HG02840 (cell line): ENCODE measurements around the gene TMEM250.

Experiments
- ATAC-seq: cut with Tn5 transposase; IDR thresholded peaks from one replicate; pipeline ENCODE4 v1.9.1; 2021; ENCODE audit warnings: mild to moderate bottlenecking, moderate library complexity, moderate number of reproducible peaks; ENCODE audit not compliant: unreplicated experiment, low FRiP score

The TMEM250 gene

DNA sequence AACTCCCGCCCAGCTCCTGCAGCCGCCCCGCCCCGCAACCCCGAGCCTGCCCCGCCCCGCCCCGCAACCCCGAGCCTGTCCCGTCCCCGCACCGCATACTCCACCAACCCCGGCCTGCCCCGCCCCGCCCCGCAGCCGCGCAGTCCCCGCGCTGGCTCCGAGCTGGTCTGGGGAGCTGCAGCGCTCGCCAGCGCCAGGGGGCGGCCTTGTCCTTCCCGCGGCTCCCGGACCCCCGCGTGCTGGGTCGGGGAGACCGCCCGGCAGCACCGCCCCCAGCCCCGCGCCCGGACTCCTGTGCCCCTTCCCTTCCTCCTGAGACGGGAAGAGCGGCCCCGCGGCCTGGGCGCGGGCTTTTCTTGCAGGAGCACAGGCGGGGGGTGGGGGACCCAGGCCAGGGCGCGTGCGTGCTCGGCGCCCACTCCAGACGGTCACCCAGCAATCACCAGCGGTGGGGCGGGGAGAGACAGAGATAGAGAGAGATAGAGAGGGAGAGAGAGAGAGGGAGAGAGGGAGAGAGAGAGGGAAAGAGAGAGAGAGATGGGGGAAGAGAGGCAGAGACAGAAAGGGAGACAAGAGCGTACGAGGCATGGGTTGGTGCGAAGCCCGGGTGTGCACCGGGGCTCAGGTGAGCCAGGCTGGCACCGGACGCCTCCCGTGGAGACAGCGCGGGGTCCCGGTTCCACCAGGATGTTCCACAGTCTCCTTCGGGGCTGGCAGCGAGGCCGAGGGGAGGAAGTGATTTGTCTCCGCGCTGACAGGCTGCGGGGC lies 14.7 kb upstream of the TMEM250 start:
- no peak for ATAC-seq

DNA sequence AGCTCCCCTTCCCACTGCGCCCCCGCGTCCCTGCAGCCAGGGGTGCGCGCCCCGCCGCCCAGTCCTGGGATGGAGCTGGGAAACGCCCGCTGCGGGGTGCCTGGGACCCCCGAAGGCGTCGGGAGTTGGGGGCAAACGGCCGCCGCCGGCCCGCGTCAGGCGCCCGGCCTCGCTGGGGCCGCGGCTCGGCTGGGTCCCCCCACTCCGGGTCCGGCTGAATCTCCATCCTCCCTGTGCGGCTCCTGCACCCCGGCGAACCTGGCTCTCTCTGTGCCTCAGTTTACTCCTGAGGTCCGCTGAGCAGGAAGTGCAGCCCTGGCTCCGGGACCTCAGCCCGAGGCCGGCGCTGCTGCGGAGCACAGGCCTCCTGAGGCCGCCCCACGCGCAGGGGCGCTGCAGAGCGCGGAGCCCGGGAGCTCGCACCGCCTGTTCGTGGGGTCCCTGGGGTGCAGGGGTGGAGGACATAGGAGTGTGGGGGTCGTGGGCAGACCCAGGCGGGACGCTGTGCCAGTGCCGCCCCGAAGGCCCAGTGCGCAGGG lies 13.9 kb upstream of the TMEM250 start:
- no peak for ATAC-seq

DNA sequence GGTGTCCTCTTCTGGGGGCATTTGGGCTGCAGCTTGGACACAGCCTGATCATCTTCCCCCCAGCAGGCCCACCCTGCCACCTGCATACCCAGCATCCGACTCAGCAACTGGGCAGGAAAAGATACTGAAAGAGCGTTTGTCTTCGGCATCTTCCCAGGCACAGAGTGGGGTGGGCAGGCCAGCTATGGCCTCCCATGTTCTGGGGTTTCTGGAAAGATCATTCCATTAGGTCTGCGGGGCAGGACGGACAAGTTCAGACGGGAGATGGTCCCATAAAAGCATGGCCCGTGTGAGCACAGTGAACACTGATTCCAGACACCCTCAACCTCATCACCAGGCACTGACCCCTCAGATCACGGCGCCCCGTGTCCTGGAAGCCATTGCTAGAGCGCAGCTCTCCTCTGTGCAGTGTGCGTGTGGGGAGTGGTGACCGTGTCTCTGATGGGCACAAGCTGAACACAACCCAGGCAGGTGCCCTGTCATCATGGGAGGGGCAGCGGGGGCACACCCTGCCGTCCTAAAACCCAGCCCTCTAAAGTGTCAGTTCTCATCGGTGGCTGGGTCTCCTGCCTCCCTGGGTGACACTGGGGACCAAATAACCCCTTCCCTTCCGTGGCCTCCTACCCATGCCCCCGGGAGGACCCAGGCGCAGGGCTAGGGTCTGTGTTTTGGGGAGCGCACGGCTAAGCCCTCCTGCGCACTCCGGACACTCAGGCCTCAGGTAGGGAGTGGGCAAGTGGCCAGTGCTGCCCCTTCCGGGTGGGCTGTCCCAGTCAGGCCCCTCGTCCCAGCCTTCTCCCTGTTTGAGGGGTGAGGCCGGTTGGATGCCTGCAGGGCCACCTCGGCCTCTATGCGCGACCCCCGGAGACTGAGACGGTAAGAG lies 13.2 kb upstream of the TMEM250 start:
- no peak for ATAC-seq

DNA sequence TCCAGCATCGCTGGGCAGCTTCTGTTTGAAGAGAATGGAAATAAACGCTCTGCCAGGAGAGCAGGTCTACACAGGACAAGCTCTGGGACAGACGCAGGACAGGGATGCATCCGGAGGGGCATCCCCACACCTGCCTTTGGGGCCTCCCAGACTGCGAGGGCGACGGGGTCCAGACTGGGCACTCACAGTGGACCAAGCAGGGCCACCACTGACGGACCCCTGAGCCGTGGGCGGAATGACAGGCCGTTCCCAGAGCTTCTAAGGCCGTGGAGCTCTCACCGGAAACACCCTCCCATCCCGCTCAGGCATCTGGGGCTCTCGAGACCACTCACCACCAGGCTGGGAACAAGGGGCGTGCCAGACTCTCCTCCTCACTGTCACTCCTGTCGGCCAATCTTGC lies 10.5 kb upstream of the TMEM250 start:
- ATAC-seq = no peak

DNA sequence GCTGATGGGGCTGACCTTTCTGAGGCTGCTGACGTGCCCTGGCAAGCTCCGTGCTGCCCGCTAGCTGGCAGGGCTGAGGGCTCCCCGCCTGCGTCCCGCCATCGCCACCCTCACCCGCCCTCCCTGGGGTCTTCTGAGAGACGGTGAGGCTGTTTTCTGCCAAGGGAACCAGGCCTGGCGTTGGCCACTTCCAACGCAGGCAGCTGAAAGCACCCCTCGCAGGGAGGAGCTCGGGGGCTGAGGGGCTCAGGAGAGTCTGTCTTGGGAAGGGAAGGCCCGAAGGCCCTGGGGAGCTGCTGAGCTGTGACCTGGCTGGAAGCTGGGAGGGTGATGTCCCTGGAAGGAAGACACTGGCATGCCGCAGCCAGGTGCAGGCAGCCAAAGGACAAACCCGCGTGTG lies 9.8 kb upstream of the TMEM250 start:
- ATAC-seq = no peak

DNA sequence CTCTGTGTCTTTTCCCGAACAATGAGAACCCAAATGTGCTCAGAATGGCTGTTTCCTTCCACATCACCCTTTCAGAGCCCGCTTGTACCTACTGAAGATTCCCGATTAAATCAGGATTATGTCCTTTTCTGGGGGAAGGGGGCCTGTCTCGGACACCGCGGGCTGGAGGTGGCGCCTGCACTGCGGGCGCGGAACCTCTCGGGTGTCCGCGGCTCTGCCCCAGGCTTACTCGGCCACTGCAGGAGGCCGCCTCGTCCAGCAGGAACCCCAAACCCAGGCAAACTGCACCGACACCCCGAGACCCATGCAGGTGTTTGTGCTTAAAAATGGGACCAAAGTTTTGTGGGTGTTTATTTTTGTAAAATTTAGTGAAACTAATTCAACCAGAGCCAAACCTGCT lies 8.6 kb upstream of the TMEM250 start:
- ATAC-seq = no peak

DNA sequence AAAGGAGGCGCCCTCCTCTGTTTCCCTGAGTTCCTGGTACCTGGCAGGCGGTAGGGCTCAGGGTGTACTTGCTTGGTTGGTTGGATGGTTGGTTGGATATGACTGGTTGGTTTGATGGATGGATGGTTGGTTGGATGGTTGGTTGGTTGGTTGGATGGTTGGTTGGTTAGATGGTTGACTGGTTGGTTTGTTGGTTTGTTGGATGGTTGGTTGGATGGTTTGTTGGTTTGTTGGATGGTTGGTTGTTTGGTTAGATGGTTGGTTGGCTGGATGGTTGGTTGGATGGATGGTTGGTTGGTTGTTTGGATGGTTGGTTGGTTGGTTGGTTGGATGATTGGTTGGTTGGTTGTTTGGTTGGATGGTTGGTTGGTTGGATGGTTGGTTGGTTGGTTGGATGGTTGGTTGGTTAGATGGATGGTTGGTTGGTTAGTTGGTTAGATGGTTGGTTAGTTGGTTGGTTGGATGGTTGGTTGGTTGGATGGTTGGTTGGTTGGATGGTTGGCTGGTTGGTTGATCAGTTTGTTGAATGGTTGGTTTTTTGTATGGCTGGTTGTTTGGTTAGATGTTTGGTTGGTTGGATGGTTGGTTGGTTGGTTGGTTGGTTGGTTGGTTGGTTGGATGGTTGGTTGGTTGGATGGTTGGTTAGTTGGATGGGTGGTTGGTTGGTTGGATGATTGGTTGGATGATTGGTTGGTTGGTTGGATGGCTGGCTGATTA lies 6.5 kb upstream of the TMEM250 start:
- ATAC-seq = no peak

DNA sequence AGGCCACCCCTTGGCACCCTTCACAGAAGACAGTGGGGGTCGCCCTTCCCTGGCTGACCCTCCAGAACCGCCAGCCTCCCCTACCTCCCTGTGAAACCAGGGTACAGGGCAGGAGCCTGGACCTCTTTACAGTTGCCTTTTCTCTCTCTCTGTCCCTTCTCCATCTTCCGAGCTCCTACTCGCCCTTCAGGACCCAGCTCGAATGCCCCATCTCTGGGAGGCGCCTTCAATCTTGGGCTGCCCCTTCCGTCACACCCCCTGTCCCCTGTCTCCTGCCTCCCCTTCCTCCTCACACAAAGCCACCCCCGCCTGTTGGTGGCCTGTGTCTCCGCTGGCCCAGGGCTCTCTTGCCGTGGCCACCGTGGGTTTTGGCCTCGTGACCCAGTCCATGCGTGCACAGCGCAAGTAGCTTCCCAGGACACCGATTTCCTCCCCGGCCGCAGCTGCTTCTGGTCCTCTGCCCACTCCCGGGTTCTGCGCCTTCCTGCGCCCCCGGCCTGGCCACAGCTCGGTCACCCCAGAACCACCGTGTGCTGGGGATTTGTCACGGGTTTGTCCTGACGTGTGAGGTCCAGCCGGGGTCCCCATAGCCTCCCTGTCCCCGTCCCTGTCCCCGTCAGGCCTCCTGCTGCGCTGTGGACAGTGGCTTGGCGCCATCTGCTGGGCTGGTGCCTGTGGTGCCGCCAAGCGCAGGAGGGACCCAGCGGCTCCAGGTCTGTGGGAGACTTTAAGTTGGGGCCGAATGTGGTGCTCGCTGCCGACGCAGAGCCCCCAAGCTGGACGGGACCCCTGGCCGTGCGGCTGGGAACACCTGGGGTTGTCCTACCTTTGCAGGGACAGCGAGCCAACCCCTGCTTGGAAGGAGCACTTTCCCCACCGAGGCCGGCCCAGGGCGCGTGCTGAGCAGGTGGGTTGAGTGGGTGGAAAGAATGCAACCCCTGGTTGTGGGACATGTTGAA lies 4.0 kb upstream of the TMEM250 start:
- no peak for ATAC-seq

DNA sequence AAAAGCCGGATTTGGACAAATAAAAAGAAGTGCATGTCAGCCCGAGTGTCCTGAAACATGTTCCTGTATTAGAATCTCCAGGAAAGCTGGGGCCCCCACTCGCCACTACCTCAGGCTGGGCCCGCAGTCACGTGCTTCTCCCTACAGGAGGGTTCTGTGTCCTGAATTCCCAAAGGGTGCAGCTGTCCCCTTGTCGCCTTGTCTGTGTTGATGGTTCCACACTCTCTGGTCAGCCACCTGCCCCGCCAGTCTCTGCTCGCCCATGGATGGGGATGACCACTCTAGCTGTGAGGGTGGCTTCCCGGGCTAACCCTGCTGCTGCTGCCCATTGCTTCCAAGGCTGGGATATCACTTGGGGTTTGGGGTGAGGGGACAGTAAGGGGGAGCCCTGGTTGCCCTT lies 3.1 kb upstream of the TMEM250 start:
- no peak for ATAC-seq

DNA sequence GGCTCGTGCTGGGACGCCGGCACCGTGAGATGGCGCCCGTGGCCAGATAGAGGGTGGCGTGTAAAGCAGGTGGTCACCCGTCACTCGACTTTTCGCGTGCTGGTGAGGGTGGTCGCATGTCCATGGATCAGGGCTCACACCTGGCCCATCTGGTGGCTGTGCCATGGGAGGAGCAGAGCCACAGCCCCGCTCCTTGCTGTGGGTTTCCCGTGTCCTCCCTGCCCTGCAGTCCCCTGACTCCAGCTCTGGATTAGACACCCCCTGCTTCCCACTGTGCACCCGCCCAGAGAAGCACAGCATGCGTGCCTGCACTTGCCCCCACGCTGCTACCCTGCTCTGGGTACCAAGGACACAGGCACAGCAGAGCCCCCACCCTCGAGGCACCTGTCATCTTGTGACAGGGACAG lies 1.8 kb upstream of the TMEM250 start:
- no peak for ATAC-seq

DNA sequence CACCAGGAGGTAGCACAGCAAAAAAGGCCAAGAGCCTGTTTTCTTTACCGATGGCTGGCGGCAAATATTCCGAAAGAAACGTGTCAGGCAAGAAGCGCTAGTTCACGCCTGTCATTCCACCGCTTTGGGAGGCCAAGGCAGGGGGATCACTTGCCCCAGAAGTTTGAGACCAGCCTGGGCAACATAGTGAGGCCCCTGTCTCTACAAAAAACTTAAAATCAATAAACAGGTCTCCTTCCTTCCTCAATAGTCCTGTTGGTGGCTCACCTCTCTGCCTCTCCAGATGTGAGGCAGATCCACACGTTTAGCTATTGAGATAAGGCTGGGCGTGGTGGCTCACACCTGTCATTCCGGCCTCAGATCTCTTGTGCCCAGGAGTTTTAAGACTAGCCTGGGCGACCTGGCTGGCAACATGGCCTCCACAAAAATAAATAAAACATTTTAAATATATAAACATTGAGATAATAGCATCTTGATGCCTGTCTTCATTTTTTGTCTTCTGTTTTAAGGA lies 1.3 kb upstream of the TMEM250 start:
- ATAC-seq = no peak

DNA sequence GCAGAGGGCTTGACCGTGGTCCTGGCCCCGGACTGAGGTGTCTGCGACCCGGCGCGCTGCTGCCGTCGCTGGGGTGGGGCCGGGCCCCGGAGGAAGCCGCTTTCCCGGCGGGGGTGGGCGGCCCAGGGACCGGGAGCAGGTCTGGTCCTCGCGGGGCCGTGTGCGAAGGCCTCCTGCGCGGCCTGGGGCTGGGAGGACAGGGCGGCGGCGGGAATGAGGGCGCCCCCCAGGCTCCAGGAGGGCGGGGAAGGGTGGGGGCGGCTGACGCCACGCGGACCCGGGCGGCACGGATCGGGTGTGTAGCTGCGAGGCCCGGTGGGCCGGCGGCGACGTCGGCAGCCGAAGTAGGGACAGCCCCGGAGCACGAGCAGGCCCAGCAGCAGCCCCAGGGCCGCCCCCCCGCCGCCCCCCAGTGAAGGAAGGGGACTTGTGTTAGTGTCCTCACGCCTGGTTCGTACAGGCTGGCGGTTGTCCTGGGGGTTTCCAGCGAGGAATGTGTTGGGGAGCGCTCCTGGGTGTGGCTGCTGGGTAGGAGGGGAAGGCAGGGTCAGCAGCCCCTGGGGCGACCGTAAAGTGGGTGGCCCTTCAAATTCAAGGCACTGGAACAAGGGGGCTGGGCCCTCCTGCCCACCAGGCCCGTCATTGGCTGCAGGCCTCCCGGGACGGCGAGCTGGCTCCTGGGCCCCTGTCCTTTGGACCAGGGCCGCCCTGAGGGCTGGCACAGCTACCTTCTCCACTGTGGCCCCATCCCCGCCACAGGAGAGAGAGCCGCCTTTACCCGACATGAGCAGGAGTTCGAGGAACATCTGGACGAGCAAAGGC lies 597 bp upstream of the TMEM250 start:
- peak; percentile 3 for ATAC-seq

DNA sequence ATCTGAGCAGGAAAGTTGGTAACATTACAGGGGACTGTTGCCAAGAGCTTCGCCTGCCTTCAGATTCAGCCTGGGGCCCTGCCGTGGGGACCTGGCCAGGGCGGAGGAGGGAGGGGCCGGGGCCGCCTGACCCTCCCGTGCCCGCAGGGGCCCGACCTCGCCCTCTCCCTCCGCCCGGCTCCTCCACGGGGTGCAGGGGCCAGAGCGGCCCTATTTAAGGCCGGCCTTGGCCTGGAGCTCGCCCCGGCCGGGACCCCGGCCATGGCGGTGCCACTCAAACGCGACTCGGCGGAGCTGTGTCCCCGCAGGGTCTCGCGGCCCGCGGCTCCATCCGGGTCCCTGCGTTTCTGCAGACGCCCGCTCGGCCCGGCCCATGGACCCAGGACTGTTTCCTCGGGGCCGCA lies 757 bp downstream of the TMEM250 start:
- ATAC-seq = peak; percentile 11

DNA sequence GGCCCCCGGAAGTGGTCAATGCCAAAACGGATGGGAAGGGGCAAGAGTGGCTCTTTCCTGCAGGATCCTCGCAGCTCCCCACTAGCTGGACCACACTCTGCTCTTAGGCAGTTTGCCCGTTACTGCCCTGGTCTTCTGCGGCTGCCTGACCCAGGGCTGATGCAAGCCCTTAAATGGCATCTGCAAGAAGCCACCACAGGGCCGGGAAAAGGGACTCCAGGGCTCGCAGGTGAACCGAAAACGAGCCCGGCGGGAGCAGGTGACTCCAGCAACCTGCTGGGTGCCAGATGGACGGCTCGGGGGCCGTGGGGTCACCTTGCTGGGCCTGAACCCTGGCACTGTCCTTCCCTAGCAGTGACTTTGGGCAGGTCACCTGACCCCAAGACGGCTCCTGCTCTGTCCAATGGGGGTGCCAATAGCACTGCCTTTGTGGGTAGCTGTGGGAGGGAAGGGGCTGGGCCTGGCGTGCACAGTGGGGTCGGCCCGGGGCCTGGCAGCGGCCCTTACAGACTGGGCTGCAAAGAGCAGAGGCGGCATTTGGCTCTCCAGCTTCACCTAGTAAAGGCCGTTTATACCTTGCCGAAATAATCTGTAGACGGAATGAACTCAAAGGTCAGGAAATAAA lies 1.3 kb downstream of the TMEM250 start:
- ATAC-seq = no peak

DNA sequence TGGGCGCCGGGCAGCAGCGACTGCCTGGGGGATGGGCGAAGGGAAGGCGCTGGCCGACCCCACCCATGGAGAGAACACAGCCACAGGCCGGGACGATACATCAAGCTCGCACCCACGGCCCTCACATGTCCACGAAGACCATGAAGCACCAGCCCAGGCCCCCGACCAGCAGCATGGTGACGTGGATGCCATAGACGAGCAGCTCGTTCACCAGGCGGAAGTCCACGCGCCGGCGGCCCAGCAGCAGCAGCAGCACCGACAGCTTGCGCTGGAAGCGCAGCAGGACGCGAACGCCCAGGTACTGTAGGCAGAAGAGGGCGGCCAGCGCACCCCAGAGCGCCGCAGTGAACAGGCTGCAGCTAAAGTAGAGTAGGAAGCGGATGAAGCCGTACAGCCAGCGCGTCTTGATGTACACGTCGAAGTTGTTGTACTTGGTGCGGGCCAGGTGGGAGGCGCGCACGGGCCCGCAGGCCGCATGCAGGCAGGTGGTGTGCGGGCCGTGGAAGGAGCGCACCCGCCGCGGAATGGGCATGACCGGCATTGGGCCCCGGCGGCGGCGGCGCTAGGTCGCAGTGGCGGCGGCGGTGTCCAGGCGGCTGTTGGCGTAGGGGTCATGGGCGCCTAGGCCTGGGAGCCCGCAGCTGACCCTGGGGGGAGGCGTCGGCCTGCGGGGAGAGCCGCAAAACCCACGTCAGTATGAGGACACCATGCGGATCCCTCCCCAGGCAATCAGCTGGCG lies 2.1 kb downstream of the TMEM250 start:
- no peak for ATAC-seq

DNA sequence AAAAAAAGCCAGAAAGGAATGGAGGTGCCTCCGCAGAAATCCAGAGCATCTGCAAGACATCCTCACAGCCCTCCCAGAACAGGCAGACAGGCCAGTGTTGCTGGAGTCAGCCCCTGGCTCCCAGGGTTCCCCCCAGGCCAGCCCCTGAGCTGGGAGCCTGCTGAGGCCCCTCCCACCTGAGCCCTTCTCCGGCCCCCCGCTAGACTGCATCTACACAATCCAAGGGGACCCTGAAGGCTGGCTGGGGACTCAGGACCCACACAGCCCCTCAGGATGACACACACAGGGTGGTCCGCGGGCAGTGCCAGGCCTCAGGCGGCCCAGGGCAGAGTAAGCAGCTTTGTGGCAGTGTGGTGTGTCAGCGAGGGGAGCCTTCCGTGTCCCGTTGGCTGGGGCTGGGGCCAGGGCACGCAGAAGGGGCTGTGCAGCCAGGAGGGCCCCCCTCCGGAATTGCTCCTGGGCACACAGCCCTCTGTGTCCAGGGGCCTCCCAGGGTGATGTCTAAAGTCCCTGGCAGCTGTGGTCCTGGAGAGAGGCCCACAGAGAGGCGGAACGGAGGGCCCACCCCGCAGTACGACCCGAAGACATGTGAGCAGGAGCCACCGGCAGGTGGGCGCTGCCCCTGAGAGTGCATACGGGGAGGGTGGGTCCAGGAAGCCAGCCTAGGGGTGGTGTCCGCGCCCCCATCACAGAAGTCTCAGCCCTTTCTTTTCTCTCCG lies 2.9 kb downstream of the TMEM250 start:
- ATAC-seq = no peak

DNA sequence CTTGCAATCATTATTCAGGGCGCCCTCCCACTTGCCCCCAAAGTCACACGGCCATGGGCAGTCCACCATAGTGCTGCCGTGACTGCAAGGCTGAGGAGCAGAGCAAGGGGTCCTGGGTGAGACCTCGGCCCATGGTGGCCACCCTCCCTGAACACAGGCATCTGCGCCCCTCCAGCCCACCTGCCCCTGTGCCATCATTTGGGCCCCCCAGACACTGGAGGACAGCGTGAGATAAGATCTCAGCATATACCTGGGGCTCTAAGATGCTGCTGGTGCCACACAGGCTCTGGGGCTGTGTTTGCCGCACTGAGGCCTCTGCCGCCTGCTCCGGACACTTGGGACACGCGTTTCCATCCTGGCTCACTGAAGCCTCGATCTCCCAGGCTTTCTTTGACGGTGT lies 3.5 kb downstream of the TMEM250 start:
- no peak for ATAC-seq
